Prostate gland (tissue), 2 donors: Measurements from ENCODE around the gene ANO10. TPM values are rescaled to one million over a fixed set of nuclear protein-coding genes. Genes with fewer than 3 reads are reported as not detected.

Experiments used
- DNase-seq: peaks from one replicate; pipeline ENCODE4 v3.0.0-alpha.2; 2019; ENCODE audit warnings: low spot score
- H3K27ac ChIP-seq, 2 donors: fragments of 200-600 bp; sonication (generic); 2 replicates each; pipeline ENCODE4 v1.5.1; 2017 to 2019
- H3K27me3 ChIP-seq: fragments of 200-600 bp; sonication (generic); replicated peaks from 2 replicates; pipeline ENCODE4 v1.5.1; 2019; ENCODE audit not compliant: insufficient read depth
- H3K36me3 ChIP-seq, 2 donors: fragments of 200-600 bp; sonication (generic); 1 replicate in 1 of 2; 2 replicates in 1 of 2; pipeline versions ENCODE4 v1.5.1 to v1.8.1; 2017 to 2019
- H3K4me1 ChIP-seq: fragments of 200-600 bp; sonication (generic); replicated peaks from 2 replicates; pipeline ENCODE4 v1.5.1; 2019
- H3K4me3 ChIP-seq, 2 donors: fragments of 200-600 bp; sonication (generic); 2 replicates each; pipeline ENCODE4 v1.5.1; 2017 to 2019
- H3K9me3 ChIP-seq: fragments of 200-600 bp; sonication (generic); 2 replicates; pipeline ENCODE4 v1.5.1; 2017
- CTCF ChIP-seq, 4 experiments: fragments of 200-600 bp in 2 of 4; fragments of 450-650 bp in 2 of 4; sonication (generic) in 2 of 4; IDR thresholded peaks; 1 replicate in 3 of 4; 2 replicates in 1 of 4; pipeline ENCODE4 v1.5.1; 2016 to 2019; ENCODE audit warnings: antibody characterized with exemption in 4 of 4, mild to moderate bottlenecking in 2 of 4, moderate library complexity in 2 of 4
- POLR2A ChIP-seq: fragments of 450-650 bp; IDR thresholded peaks from one replicate; pipeline ENCODE4 v1.6.1; 2016; ENCODE audit warnings: antibody characterized with exemption, mild to moderate bottlenecking
- POLR2AphosphoS5 ChIP-seq: sonication (generic); formaldehyde crosslinking; IDR thresholded peaks from one replicate; pipeline ENCODE4 v1.6.1; 2017; ENCODE audit warnings: antibody characterized with exemption
- WGBS: methylation state at CpG from one replicate; pipeline ENCODE4 v1.1.5; 2018; 5-methylcytosine and 5-hydroxymethylcytosine counted together
- intact Hi-C: fragments of 100-400 bp; cut with DNase I; formaldehyde crosslinking; loops from one replicate; pipeline ENCODE4 v1.14.2; 2022
- total RNA-seq, 2 donors: library from RNA; depleted of rRNA; stranded (reverse); fragments of >200 nt; gene quantifications; one replicate each; pipeline ENCODE4 v1.1.0, GENCODE V29; 2016

Gene ANO10
- total RNA-seq, 2 donors from 2014 or later = 12.4 to 17.7 TPM

- Histone ChIP-seq H3K27me3 (no peaks in the 10 kb centered on the region), H3K36me3 (no peaks in the 10 kb centered on the region), H3K4me3 (no peak overlapping the region), H3K27ac (no peak overlapping the region), H3K9me3 (no peaks in the 10 kb centered on the region), H3K4me1 (no peaks in the 10 kb centered on the region)
- 30% methylated on average over 1 of the region's 1 CpG for WGBS
- DNase-seq = no peak
- intact Hi-C loops = no loop called here
- TF ChIP-seq CTCF (IDR thresholded peaks at IDR 0.05) (no peak), POLR2A (no peak), POLR2AphosphoS5 (no peak)
Measured at GRCh38 chr3:43650345-43650744, 28.5 kb upstream of the ANO10 start.

GRCh38 chr3:43649365-43649968 lies 27.7 kb upstream of the ANO10 start:
- Histone ChIP-seq H3K9me3 (no peaks in the 10 kb centered on the region), H3K27me3 (no peaks in the 10 kb centered on the region), H3K4me3 (no peak overlapping the region), H3K27ac (no peak overlapping the region), H3K4me1 (no peaks in the 10 kb centered on the region), H3K36me3 (no peaks in the 10 kb centered on the region)
- TF ChIP-seq POLR2A (no peak), POLR2AphosphoS5 (no peak), CTCF (IDR thresholded peaks at IDR 0.05) (no peak)
- intact Hi-C loops = no loop called here
- WGBS = 34% methylated on average over 6 of the region's 6 CpGs
- no peak for DNase-seq

GRCh38 chr3:43648957-43649356 lies 27.1 kb upstream of the ANO10 start:
- Histone ChIP-seq H3K4me3 (no peak overlapping the region), H3K4me1 (no peaks in the 10 kb centered on the region), H3K36me3 (no peaks in the 10 kb centered on the region), H3K27ac (no peak overlapping the region), H3K27me3 (no peaks in the 10 kb centered on the region), H3K9me3 (no peaks in the 10 kb centered on the region)
- no peak for TF ChIP-seq POLR2A
- no peak for TF ChIP-seq CTCF (IDR thresholded peaks at IDR 0.05)
- DNase-seq = no peak
- WGBS = 80% methylated on average over 3 of the region's 3 CpGs
- intact Hi-C loops = no loop called here

- intact Hi-C loops = no loop called here
- Histone ChIP-seq H3K4me1 (no peaks in the 10 kb centered on the region), H3K36me3 (no peaks in the 10 kb centered on the region), H3K27me3 (no peaks in the 10 kb centered on the region), H3K27ac (no peak overlapping the region), H3K9me3 (no peaks in the 10 kb centered on the region), H3K4me3 (no peak overlapping the region)
- 82% methylated on average over 6 of the region's 6 CpGs for WGBS
- TF ChIP-seq POLR2AphosphoS5 = no peak
- TF ChIP-seq POLR2A = no peak
- no peak for TF ChIP-seq CTCF (IDR thresholded peaks at IDR 0.05)
- no peak for DNase-seq
Measured at GRCh38 chr3:43647331-43648166, 25.7 kb upstream of the ANO10 start.

- H3K4me1 ChIP-seq = no peaks in the 10 kb centered on the region
- H3K27me3 ChIP-seq = no peaks in the 10 kb centered on the region
- H3K9me3 ChIP-seq = no peaks in the 10 kb centered on the region
- no peak overlapping the region for H3K27ac ChIP-seq
- 100% methylated on average over 2 of the region's 2 CpGs for WGBS
- no peak for TF ChIP-seq CTCF (IDR thresholded peaks at IDR 0.05)
- TF ChIP-seq POLR2A = no peak
- TF ChIP-seq POLR2AphosphoS5 = no peak
- no peak overlapping the region for H3K4me3 ChIP-seq
- intact Hi-C loops = no loop called here
- no peak for DNase-seq
- H3K36me3 ChIP-seq = no peaks in the 10 kb centered on the region
Measured at GRCh38 chr3:43644443-43644842, 22.6 kb upstream of the ANO10 start.
